HCT116 (cell line): ENCODE data around the gene RABL3. TPM values are rescaled to one million over a fixed set of nuclear protein-coding genes. Genes with fewer than 3 reads are reported as not detected.

ENCODE experiments used
- ATAC-seq: fragments of 200-7000 bp; cut with Tn5 transposase; 2 replicates; pipeline ENCODE4 v1.9.1; 2020; ENCODE audit warnings: mild to moderate bottlenecking, moderate library complexity
- BruUV-seq: library from RNA; stranded (reverse); fragments of 400-500 nt; replicated peaks from 2 replicates; lab custom pipeline; 2021; lab: Mats Ljungman, UMichigan
- CTCF ChIA-PET: fragments of 300-600 bp; sonication (Branson Sonifier 250); formaldehyde crosslinking; loops from one replicate; lab custom pipeline; 2021; ENCODE audit warnings: antibody characterized with exemption; lab: Charles Lee
- POLR2A ChIA-PET: fragments of 300-600, 350-600 bp; sonication (Branson Sonifier 250); formaldehyde crosslinking; loops from one replicate; lab custom pipeline; 2021; ENCODE audit warnings: antibody characterized with exemption; lab: Charles Lee
- RAD21 ChIA-PET, 2 experiments: fragments of 300-600 bp; sonication (Branson Sonifier 250); formaldehyde crosslinking; loops; one replicate each; lab custom pipeline; 2023; ENCODE audit warnings: low total read pairs in 2 of 2; ENCODE audit not compliant: uncharacterized antibody in 2 of 2, unreplicated experiment in 2 of 2, low non-redundant PET in 1 of 2; lab: Charles Lee
- DNase-seq: peaks from one replicate; pipeline ENCODE4 v3.0.0-alpha.2; 2010; ENCODE audit warnings: low read depth, low spot score
- H2AFZ ChIP-seq: fragments of 200-600 bp; shearing (Covaris generic), sonication (generic); 2 replicates; pipeline ENCODE4 v1.6.1; 2017; ENCODE audit warnings: low read depth, mixed run types, mixed read lengths, antibody characterized with exemption, low read length; ENCODE audit not compliant: poor library complexity, severe bottlenecking
- H3K27ac ChIP-seq: 2 replicates; pipeline ENCODE4 v1.5.1; 2012; ENCODE audit warnings: low read depth, low read length
- H3K27me3 ChIP-seq: fragments of 200-600 bp; sonication (generic); 2 replicates; pipeline ENCODE4 v1.6.1; 2016; ENCODE audit warnings: mixed run types, low read length, mixed read lengths; ENCODE audit not compliant: insufficient read depth
- H3K36me3 ChIP-seq, 2 experiments: fragments of 200-500 bp in 1 of 2; fragments of 200-600 bp in 1 of 2; sonication (Bioruptor generic) in 1 of 2; sonication (generic) in 1 of 2; 2 replicates each; pipeline versions ENCODE4 v1.5.1 to v1.6.1; 2014 to 2016; ENCODE audit warnings: low read length in 2 of 2, inconsistent platforms in 1 of 2, mixed read lengths in 1 of 2, mixed run types in 1 of 2; ENCODE audit not compliant: insufficient read depth in 2 of 2, control insufficient read depth in 1 of 2
- H3K4me1 ChIP-seq, 2 experiments: fragments of 200-600 bp in 1 of 2; sonication (generic) in 1 of 2; 2 replicates each; pipeline versions ENCODE4 v1.5.1 to v1.6.1; 2012 to 2017; ENCODE audit warnings: low read length in 2 of 2, inconsistent platforms in 1 of 2, mild to moderate bottlenecking in 1 of 2, mixed read lengths in 1 of 2, mixed run types in 1 of 2, moderate library complexity in 1 of 2; ENCODE audit not compliant: insufficient read depth in 2 of 2, control insufficient read depth in 1 of 2
- H3K4me2 ChIP-seq: fragments of 200-600 bp; sonication (generic); 2 replicates; pipeline ENCODE4 v1.6.1; 2017; ENCODE audit warnings: mixed run types, low read length, mixed read lengths
- H3K4me3 ChIP-seq, 2 experiments: fragments of 200-600 bp in 1 of 2; sonication (generic) in 1 of 2; replicated peaks in 1 of 2; 2 replicates each; pipeline ENCODE4 v1.5.1; 2011 to 2016; ENCODE audit warnings: low read length in 2 of 2, control low read depth in 1 of 2, low read depth in 1 of 2, mild to moderate bottlenecking in 1 of 2, mixed read lengths in 1 of 2, mixed run types in 1 of 2
- H3K79me2 ChIP-seq: fragments of 200-600 bp; sonication (generic); 2 replicates; pipeline ENCODE4 v1.6.1; 2017; ENCODE audit warnings: mild to moderate bottlenecking, mixed run types, low read length, moderate library complexity, mixed read lengths; ENCODE audit not compliant: insufficient read depth
- H3K9ac ChIP-seq: fragments of 200-600 bp; sonication (generic); 2 replicates; pipeline ENCODE4 v1.6.1; 2016; ENCODE audit warnings: low read length, mixed read lengths
- H3K9me2 ChIP-seq: fragments of 200-600 bp; sonication (generic), shearing (Covaris generic); 2 replicates; pipeline ENCODE4 v1.6.1; 2017; ENCODE audit warnings: mixed run types, mild to moderate bottlenecking, moderate library complexity; ENCODE audit not compliant: insufficient read depth
- H3K9me3 ChIP-seq, 2 experiments: fragments of 200-500 bp in 1 of 2; fragments of 200-600 bp in 1 of 2; sonication (Bioruptor generic) in 1 of 2; sonication (generic) in 1 of 2; 2 replicates each; pipeline ENCODE4 v1.6.1; 2014 to 2017; ENCODE audit warnings: low read length in 2 of 2, mixed read lengths in 2 of 2, inconsistent platforms in 1 of 2, low read depth in 1 of 2, mild to moderate bottlenecking in 1 of 2, mixed run types in 1 of 2, moderate library complexity in 1 of 2; ENCODE audit not compliant: control insufficient read depth in 1 of 2, insufficient read depth in 1 of 2
- H4K20me1 ChIP-seq: fragments of 200-600 bp; sonication (generic), shearing (Covaris generic); 2 replicates; pipeline ENCODE4 v1.6.1; 2017; ENCODE audit warnings: mixed run types, mild to moderate bottlenecking, moderate library complexity; ENCODE audit not compliant: insufficient read depth
- CEBPB ChIP-seq: IDR thresholded peaks from 2 replicates; pipeline ENCODE4 v1.6.1; 2012; ENCODE audit warnings: low read depth
- EZH2phosphoT487 ChIP-seq: fragments of 200-600 bp; IDR thresholded peaks from 2 replicates; pipeline ENCODE4 v1.6.1; 2018; ENCODE audit warnings: antibody characterized with exemption, borderline replicate concordance
- FOSL1 ChIP-seq: IDR thresholded peaks from 2 replicates; pipeline ENCODE4 v1.6.1; 2012; ENCODE audit warnings: low read depth
- POLR2A ChIP-seq: IDR thresholded peaks from 2 replicates; pipeline ENCODE4 v1.7.0; 2011; ENCODE audit warnings: borderline replicate concordance; ENCODE audit not compliant: insufficient read depth, insufficient read length; ENCODE audit errors: extremely low read depth
- POLR2AphosphoS5 ChIP-seq: IDR thresholded peaks from 2 replicates; pipeline ENCODE4 v1.6.1; 2011; ENCODE audit warnings: mild to moderate bottlenecking, low read depth, low read length, moderate library complexity
- RAD21 ChIP-seq: IDR thresholded peaks from 2 replicates; pipeline ENCODE4 v1.6.1; 2012; ENCODE audit warnings: low read depth, mild to moderate bottlenecking
- SP1 ChIP-seq: IDR thresholded peaks from 2 replicates; pipeline ENCODE4 v1.6.1; 2012; ENCODE audit warnings: low read depth
- SRF ChIP-seq: IDR thresholded peaks from 2 replicates; pipeline ENCODE4 v1.6.1; 2012; ENCODE audit warnings: low read depth
- ZFX ChIP-seq: fragments of 450-650 bp; IDR thresholded peaks from 2 replicates; pipeline ENCODE4 v1.6.1; 2017
- ZNF274 ChIP-seq: fragments of 200-500 bp; sonication (Bioruptor generic); IDR thresholded peaks from 2 replicates; pipeline ENCODE4 v1.6.1; 2014; ENCODE audit warnings: mild to moderate bottlenecking, low read depth, low read length, inconsistent platforms
- intact Hi-C: fragments of 100-400 bp; cut with micrococcal nuclease; formaldehyde crosslinking; loops from 2 replicates; pipeline ENCODE4 v1.10.0; 2022
- total RNA-seq: library from RNA; stranded (reverse); gene quantifications from one replicate; pipeline ENCODE4 v1.2.1, GENCODE V29; 2021; ENCODE audit not compliant: unreplicated experiment
- TF ChIP-seq, protein P1 (sequence below): IDR thresholded peaks from 2 replicates; pipeline ENCODE4 v1.6.1; 2012

The RABL3 gene
- total RNA-seq, 1 experiment from 2014 or later, result 23.8 TPM

DNA sequence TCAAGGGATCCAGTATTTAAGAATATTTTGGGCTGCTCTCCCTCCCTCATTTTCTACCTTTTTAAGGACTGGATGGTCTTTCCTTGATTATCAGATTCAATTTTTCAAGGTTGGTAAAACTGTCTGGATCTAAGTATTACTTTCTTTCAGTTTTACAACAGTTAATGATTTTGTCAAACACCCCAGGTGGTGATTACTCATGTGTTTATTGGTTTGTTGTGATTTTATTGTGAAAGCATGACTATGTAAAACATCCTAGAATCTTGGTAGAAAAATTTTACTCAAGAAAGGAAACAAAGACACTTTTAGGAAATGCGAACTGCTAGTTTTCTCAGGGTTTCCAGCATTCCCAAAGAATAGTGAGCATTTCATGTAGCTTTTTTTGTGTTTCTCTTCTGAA is 7.5 kb upstream of the RABL3 start (continued):
- TF ChIP-seq ZFX, result no peak
- TF ChIP-seq RAD21, result no peak
- TF ChIP-seq SRF, result no peak
- no peak for TF ChIP-seq SP1
- no peak for TF ChIP-seq EZH2phosphoT487
- no peak for TF ChIP-seq POLR2A
- no peak for TF ChIP-seq CEBPB
- no peak for TF ChIP-seq ZNF274
- TF ChIP-seq FOSL1, result no peak

DNA sequence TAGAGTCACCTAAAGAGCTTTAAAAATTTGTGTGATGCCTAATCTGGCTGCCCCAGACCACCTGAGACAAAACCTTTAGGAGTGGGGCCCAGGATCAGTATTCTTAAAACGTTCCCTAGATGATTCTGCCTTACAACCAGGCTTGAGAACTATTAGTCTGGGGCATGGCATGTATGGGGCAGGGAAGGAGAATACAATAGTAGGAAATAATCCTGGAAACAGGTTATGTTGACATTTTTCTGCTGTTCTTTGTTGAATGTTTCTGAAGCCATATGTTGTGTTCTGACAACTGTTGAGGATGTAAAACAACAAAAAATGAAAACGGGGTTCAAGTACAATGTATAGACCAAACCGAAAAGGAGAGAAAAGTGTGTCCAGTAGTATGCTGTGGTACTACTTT is 3.1 kb upstream of the RABL3 start:
- no peak overlapping the region for H3K9ac ChIP-seq
- no peak overlapping the region for H3K27ac ChIP-seq
- 0 out of 4 replicates have a peak, but pooled peaks cover 0 to under 1% of the 10 kb centered on the region in 2 experiments for H3K36me3 ChIP-seq
- no peak overlapping the region for H3K4me2 ChIP-seq
- H3K79me2 ChIP-seq, result peaks cover 70% of the 10 kb centered on the region
- H3K4me1 ChIP-seq, result peaks cover 8 to 16% of the 10 kb centered on the region in 2 experiments
- no peaks in the 10 kb centered on the region for H3K9me2 ChIP-seq
- no peaks in the 10 kb centered on the region for H4K20me1 ChIP-seq
- POLR2A ChIA-PET, result no interaction called here
- H2AFZ ChIP-seq, result no peak overlapping the region
- no peaks in the 10 kb centered on the region for H3K27me3 ChIP-seq
- CTCF ChIA-PET, result no interaction called here
- TF ChIP-seq, protein P1, sequence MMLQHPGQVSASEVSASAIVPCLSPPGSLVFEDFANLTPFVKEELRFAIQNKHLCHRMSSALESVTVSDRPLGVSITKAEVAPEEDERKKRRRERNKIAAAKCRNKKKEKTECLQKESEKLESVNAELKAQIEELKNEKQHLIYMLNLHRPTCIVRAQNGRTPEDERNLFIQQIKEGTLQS, result no peak
- no peak for TF ChIP-seq POLR2AphosphoS5
- RAD21 ChIA-PET, result no interaction called here
- intact Hi-C loops, result no loop called here
- no peaks in the 10 kb centered on the region for H3K9me3 ChIP-seq
- DNase-seq, result no peak
- ATAC-seq, result no peak
- H3K4me3 ChIP-seq, result no peak overlapping the region
- BruUV-seq, result no TSS peak
